Mammary epithelial cell (primary cell): Measurements from ENCODE around the gene BTG3.

ENCODE experiments used
- EZH2 ChIP-seq: IDR thresholded peaks from 2 replicates; pipeline ENCODE4 v1.6.1; 2012; ENCODE audit warnings: low read length, inconsistent platforms, borderline replicate concordance
- TF ChIP-seq, protein P1 (sequence below), 2 donors: IDR thresholded peaks in 1 of 2; conservative IDR thresholded peaks in 1 of 2; 2 replicates each; pipeline ENCODE4 v1.5.1; 2011 to 2012; ENCODE audit warnings: inconsistent platforms in 2 of 2, low read length in 2 of 2, mild to moderate bottlenecking in 2 of 2, control low read depth in 1 of 2, low read depth in 1 of 2; ENCODE audit not compliant: insufficient read depth in 1 of 2; ENCODE audit errors: extremely low read depth in 1 of 2

DNA sequence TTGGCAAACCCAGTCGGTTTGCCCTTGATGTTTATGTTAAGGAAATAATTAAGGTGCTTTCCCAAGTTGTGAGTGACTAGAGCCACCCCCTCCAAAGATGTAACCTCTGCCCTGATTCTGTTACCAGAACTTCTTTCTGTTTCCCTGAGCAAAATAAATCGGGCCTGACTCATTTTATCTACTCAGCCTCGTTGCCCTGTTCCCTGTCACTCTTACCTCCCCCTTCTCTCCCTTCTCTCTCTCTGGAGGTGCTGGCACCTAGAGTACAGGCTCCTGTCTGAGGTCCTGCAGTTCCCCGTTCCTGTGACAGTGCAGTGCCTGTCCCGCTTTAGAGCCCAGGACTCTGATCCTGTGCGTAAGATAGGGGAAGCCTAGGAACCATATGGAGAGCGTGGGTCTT lies 64.4 kb downstream of the BTG3 start:
- TF ChIP-seq, protein P1, sequence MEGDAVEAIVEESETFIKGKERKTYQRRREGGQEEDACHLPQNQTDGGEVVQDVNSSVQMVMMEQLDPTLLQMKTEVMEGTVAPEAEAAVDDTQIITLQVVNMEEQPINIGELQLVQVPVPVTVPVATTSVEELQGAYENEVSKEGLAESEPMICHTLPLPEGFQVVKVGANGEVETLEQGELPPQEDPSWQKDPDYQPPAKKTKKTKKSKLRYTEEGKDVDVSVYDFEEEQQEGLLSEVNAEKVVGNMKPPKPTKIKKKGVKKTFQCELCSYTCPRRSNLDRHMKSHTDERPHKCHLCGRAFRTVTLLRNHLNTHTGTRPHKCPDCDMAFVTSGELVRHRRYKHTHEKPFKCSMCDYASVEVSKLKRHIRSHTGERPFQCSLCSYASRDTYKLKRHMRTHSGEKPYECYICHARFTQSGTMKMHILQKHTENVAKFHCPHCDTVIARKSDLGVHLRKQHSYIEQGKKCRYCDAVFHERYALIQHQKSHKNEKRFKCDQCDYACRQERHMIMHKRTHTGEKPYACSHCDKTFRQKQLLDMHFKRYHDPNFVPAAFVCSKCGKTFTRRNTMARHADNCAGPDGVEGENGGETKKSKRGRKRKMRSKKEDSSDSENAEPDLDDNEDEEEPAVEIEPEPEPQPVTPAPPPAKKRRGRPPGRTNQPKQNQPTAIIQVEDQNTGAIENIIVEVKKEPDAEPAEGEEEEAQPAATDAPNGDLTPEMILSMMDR (conservative IDR thresholded peaks at IDR 0.05 in 1 of 2, IDR thresholded peaks at IDR 0.05 in 1 of 2; ENCODE audit: extremely low read depth in 1 of 2, insufficient read depth in 1 of 2, low read depth in 1 of 2, low read length in 2 of 2), result no peak
- TF ChIP-seq EZH2, result no peak
